ENCODE measurements around the gene ELF5.
A peak's percentile ranks its signal among the peaks of the same experiment; 100 is the strongest.

The ELF5 gene

DNA sequence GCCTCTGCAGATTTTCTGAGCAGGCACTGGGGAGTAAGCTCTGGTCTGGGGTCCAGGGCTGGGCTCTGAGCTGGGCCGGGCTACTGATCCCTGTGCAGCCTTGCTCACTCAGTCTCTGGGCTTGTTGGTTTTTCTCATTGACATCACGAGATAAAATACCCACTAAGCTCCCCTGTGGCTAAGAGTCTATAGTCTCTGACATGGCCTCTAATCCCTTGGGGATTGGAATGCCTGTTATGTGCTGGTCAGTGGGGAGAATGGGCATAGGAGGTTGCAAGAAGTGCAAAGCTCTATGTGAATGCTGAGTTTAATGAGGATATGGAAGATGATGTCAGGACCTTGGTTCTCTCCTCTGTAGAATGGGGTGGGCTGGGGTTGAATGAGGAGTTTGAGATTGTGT is 23.3 kb downstream of the ELF5 start:
- H3K9me3 Mint-ChIP-seq: no peaks in the 10 kb centered on the region
- no peak for ATAC-seq
- H3K4me3 Mint-ChIP-seq: no peak overlapping the region
- peaks cover 6% of the 10 kb centered on the region for H3K4me1 Mint-ChIP-seq
- peaks cover 16% of the 10 kb centered on the region for H3K27me3 Mint-ChIP-seq
- H3K27ac Mint-ChIP-seq: no peak overlapping the region
- no peaks in the 10 kb centered on the region for H3K36me3 Mint-ChIP-seq

DNA sequence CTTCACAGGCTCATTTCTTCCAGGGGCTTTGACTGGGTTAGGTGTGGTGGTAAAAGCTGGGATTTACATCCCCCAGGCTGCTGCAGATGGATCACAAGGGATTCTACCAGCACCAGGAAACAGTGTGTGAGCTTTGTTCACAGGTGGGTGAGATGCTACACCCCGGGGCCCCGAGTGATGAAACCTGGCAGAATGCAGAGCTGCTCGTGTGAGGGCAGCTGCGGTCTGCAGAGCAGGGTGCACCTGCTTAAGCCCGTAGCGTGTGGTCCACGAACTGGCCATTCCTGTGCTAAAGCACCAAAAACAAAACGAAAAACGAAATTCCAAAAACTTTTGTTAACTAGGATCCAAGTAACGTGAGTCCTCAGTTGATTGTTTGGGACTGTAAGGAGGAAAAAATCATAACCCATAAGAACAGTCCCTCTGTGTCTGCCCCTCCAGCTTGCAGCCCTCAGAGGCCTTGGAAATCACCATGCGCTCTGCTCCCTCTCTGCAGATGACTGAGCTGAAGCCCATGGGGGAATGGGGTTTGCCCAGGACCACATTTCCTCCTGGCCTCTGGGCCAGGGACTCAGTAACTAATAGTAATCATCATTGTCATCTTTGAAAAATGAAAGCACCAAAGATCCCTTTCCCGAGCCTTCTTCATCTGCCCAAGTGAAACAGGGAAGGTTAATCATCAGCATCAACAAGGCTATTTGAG is 24.6 kb downstream of the ELF5 start:
- Mint-ChIP-seq H3K9me3 (no peaks in the 10 kb centered on the region), H3K4me1 (no peaks in the 10 kb centered on the region), H3K36me3 (no peaks in the 10 kb centered on the region), H3K4me3 (no peak overlapping the region), H3K27ac (no peak overlapping the region), H3K27me3 (peaks cover 8% of the 10 kb centered on the region)
- ATAC-seq: peak; percentile 44

DNA sequence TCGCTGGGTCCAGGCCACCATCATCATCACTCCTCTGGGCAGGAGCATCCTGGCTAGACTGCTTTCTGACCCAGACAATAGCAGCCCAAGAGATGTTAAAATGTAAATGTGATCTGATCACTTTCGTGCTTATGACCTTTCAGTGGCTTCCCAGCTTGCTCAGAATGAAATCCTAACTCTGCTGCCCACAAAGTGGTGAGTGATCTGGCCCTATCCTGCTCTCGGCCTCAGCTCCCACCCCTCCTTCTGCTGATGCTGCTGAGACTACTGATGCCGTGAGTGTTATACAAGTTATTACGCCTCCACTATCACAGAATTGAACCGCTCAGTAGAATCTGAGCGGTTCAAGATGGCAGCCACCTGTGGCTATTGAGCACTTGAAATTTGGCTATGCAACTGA is 26.2 kb downstream of the ELF5 start:
- ATAC-seq: peak; percentile 72
- Mint-ChIP-seq H3K27ac (no peak overlapping the region), H3K4me3 (no peak overlapping the region), H3K9me3 (no peaks in the 10 kb centered on the region), H3K27me3 (peaks cover 8% of the 10 kb centered on the region), H3K36me3 (no peaks in the 10 kb centered on the region), H3K4me1 (no peaks in the 10 kb centered on the region)

DNA sequence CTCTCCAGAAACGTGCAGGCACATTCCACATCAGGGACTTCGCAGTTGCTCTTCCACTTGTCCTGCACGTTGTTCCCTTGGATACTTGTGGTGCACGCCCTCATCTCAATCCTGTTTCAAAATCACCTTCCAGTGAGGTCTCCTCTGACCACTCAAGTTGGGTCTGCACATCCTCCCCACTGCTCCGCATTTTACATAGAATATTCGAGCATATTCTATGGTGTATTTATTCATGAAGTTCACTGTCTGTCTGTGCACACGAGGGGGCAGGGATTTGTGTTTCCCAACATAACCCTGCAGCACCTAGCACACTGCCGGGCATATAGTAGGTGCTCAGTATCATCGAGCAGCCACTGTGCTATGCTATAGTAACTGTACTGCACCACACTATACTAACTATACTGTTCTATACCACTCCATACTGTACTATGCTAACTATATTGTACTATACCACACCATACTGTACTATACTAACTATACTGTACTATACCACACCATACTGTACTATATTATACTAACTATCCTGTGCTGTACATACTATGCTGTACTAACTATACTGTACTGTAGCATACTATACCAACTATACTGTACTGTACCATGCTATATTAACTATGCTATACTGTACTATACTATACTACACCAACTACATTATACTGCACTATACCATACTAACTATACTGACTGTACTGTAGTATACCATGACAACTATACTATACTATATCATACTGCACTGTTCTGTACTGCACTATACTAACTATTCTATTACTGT is 30.3 kb downstream of the ELF5 start:
- Mint-ChIP-seq H3K4me3 (no peak overlapping the region), H3K9me3 (no peaks in the 10 kb centered on the region), H3K36me3 (no peaks in the 10 kb centered on the region), H3K27me3 (peaks cover 7% of the 10 kb centered on the region), H3K27ac (no peak overlapping the region), H3K4me1 (no peaks in the 10 kb centered on the region)
- no peak for ATAC-seq

DNA sequence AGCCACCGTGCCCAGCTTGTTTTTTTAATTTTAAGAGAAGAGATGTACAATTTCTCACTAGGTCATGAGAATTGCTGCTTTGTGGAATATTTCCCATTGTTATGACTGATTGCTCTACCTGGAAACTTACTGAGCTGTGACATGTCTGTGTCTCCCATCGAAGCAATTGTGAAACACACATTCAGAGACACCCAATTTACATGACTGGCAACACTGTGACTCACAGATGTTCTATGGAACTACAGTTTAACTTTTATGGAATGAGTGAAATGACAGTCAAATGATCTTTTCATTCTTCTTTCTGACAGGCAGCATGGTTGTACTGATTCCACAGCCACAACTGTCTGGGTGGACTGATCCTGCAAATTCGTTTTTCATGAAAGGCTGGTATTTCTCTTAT is 32.3 kb downstream of the ELF5 start:
- H3K27ac Mint-ChIP-seq: no peak overlapping the region
- H3K27me3 Mint-ChIP-seq: no peaks in the 10 kb centered on the region
- H3K9me3 Mint-ChIP-seq: no peaks in the 10 kb centered on the region
- no peaks in the 10 kb centered on the region for H3K36me3 Mint-ChIP-seq
- H3K4me3 Mint-ChIP-seq: no peak overlapping the region
- no peak for ATAC-seq
- no peaks in the 10 kb centered on the region for H3K4me1 Mint-ChIP-seq

DNA sequence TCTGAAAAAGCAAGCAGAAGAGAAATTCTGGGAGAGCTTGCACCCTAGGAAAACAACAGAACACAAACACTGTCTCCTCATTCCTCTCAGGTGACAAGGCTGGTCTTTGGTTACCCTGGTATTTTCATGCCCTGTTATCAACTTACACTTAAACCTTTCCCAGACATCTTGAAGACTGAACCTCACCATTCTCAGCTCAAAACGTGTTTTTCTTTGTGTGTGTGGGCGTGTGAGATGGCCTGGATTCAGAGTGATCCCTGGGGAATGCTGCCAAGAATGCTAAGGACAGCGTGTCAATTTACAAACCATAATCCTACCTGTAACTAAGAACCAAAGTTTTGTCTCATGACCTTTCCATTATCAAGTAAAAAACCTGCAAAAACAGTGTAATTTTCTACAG is 33.3 kb downstream of the ELF5 start:
- Mint-ChIP-seq H3K4me3 (no peak overlapping the region), H3K27ac (no peak overlapping the region), H3K9me3 (no peaks in the 10 kb centered on the region), H3K4me1 (no peaks in the 10 kb centered on the region), H3K36me3 (no peaks in the 10 kb centered on the region), H3K27me3 (no peaks in the 10 kb centered on the region)
- no peak for ATAC-seq

DNA sequence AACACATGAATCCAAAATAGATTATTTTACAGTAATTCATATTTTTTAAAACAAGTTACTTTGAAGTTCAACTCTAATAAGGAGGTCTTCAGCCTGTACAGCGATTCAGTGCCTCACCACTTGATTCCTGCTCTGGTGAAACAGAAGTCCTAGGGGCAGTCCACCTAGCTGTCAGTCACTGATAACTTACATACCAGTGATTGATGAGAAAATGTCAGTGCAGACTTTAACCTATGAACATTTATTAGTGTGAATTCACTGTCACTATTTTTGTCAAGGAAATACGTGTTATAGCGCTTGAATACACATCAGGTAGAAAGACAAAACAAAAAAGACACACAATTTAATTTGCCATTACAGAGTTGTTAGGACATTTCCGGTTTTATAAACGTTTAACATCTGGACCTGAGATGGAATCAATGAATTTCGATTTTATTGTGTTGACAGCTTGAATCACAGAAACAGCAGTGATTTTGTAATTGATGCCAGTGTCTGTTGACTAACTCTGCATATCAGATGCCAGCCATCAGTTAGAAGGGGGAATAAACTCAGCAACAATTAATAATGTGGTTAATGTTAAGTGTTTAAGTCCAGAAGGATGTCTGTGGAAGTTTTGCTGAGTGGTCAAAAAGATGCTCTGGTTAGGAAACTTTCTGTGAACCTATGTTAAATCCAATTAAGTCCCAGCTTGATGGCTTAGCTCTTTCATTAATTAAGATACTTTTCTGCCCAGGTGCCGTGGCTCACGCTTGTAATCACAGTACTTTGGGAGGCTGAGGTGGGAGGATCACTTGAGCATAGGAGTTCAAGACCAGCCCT is 34.5 kb downstream of the ELF5 start:
- ATAC-seq: no peak
- no peak overlapping the region for H3K27ac Mint-ChIP-seq
- H3K27me3 Mint-ChIP-seq: no peaks in the 10 kb centered on the region
- no peaks in the 10 kb centered on the region for H3K4me1 Mint-ChIP-seq
- peaks cover 2% of the 10 kb centered on the region for H3K36me3 Mint-ChIP-seq
- H3K4me3 Mint-ChIP-seq: no peak overlapping the region
- H3K9me3 Mint-ChIP-seq: no peaks in the 10 kb centered on the region

DNA sequence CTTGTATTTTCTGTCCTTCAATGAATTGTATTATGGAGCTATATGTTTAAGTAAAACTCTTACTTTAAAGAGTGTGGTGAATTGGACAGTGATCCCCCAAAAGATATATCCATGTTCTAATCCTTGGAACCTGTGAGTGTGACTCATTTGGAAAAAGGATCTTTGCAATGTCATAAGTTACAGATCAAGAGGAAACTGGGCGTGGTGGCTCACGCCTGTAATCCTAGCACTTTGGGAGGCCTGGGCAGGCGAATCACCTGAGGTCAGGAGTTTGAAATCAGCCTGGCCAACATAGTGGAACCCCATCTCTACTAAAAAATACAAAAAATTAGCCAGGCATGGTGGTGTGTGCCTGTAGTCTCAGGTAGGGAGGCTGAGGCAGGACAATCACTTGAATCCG is 36.7 kb downstream of the ELF5 start:
- ATAC-seq: no peak
- Mint-ChIP-seq H3K9me3 (no peaks in the 10 kb centered on the region), H3K36me3 (peaks cover 25% of the 10 kb centered on the region), H3K4me1 (no peaks in the 10 kb centered on the region), H3K27ac (no peak overlapping the region), H3K27me3 (no peaks in the 10 kb centered on the region), H3K4me3 (no peak overlapping the region)

DNA sequence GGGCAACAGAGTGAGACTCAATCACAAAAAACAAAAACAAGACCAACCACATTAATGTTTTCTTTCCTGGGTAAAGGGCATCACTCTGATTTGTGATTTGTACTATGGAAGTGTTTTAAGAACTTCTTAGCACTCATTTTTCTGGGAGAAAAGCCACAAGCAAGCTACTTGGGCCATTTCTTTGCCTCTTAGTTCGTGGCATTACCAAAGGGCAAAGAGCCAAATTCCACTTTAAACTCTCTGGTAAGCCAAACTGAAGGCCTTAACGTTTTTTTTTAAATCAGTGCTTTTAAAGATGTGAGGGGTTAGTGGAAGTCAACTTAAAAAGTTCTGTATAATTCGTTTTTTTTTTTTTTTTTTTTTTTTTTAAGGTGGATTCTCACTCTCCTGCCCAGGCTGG is 37.9 kb downstream of the ELF5 start:
- Mint-ChIP-seq H3K4me3 (no peak overlapping the region), H3K36me3 (peaks cover 33% of the 10 kb centered on the region), H3K4me1 (no peaks in the 10 kb centered on the region), H3K27me3 (no peaks in the 10 kb centered on the region), H3K27ac (no peak overlapping the region), H3K9me3 (no peaks in the 10 kb centered on the region)
- no peak for ATAC-seq

DNA sequence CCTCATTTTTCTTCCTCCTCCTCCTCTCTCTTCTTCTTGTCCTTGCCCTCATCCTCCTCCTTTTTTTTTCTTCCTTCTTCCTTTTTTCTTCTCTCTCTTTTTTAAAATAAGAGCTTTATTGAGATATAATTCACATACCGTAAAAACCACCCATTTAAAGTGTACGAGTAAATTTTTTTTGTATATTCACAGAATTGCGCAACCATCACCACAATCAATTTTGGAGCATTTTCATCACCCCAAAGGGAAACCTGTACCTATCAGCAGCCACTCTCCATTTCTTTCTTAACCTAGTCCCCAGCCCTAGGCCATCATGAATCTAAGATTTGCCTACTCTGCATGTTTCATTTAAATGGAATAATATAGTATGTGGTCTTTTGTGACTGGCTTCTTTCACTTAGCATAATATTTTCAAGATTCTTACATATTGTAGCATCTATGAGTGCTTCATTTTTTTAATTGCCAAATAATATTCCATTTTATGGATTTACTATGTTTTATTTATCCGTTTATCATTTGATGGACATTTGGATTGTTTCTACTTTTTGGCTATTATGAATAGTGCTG is 39.9 kb downstream of the ELF5 start:
- Mint-ChIP-seq H3K4me3 (no peak overlapping the region), H3K27ac (no peak overlapping the region), H3K4me1 (no peaks in the 10 kb centered on the region), H3K36me3 (peaks cover 47% of the 10 kb centered on the region), H3K9me3 (no peaks in the 10 kb centered on the region), H3K27me3 (no peaks in the 10 kb centered on the region)
- no peak for ATAC-seq

DNA sequence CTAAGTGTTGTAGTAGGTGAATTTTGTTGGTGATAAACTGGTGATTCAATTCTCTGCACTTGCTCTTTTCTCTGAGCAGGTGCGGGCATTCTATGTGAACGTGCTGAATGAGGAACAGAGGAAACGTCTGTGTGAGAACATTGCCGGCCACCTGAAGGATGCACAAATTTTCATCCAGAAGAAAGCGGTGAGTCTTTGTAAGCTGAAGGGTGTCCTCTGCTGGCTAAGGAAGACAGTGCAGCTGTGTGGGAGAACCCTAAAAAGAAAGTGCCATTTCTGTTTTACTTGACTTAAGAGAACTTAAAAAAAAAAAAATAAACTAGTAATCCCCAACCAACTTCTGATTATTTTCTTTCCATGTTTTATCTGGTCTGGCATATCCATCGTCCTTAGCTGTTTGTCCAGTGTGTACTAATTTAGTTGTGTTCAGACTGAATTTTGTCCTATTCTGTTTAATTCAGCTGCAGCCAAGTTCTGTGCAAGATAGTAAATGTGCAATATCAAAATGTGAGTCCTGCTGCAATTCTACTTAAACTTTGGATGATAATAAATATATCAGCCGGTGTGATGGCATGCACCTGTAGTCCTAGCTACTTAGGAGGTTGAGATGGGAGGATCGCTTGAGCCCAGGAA is 45.3 kb downstream of the ELF5 start:
- Mint-ChIP-seq H3K9me3 (peaks cover 5% of the 10 kb centered on the region), H3K4me1 (peaks cover 7% of the 10 kb centered on the region), H3K4me3 (no peak overlapping the region), H3K27ac (no peak overlapping the region), H3K36me3 (peaks cover 87% of the 10 kb centered on the region), H3K27me3 (no peaks in the 10 kb centered on the region)
- ATAC-seq: peak; percentile 45

DNA sequence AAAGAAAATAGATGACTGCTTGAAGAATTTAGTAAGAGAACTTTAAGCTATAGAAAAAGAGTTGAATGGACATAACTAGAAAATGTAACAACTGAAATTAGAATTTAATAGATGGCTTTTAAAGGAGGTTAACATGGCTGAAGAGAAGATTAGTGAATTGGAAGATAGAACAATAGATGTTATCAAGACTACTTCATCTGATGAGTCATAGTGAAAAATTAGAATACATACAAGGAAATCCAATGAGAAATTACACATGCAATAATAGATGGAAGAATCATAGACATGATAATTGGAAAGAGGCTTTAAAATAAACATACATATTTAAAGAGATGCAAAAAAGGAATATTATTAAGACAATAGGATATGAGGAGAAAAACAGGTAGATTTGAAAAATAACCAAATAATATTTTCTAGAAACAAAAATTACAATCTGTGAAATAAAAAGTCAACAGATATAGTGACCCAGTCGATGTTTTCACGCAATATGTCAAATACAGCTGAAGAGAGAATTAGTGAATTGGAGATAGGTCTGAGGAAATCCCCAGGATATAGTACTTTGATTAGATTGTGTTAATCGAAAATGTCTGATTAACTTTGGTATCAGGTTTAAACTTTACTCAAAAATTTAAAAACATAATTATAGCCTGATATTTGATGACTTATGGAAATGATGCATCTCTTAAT is 46.6 kb downstream of the ELF5 start:
- ATAC-seq: no peak
- H3K27me3 Mint-ChIP-seq: no peaks in the 10 kb centered on the region
- H3K4me3 Mint-ChIP-seq: no peak overlapping the region
- H3K4me1 Mint-ChIP-seq: peaks cover 7% of the 10 kb centered on the region
- no peak overlapping the region for H3K27ac Mint-ChIP-seq
- peaks cover 85% of the 10 kb centered on the region for H3K36me3 Mint-ChIP-seq
- peaks cover 5% of the 10 kb centered on the region for H3K9me3 Mint-ChIP-seq

DNA sequence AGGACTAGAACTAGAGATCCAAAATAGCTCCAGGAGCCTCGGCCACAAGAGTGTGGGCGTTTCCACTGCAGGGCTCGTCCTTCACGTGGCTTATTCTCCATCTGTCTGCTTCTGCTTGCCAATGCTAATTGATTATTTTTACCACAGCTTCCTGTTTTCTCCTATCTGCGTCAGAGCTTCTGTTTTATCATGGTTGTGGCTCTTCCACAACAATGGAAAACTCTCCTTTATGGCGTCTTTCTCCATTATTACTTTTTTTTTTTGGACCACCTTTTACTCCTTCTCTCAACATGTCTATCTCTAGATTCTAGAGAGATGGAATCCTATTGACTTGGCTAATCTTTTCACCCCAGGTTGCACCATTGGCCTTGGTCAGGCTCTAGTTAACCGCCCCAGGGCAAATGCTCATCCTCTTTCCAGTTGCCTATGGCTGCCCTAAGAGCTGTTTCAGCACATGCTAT is 49.0 kb downstream of the ELF5 start:
- Mint-ChIP-seq H3K36me3 (peaks cover 90% of the 10 kb centered on the region), H3K27me3 (no peaks in the 10 kb centered on the region), H3K4me3 (no peak overlapping the region), H3K27ac (peak overlapping the region; percentile 64), H3K4me1 (peaks cover 7% of the 10 kb centered on the region), H3K9me3 (peaks cover 5% of the 10 kb centered on the region)
- no peak for ATAC-seq

DNA sequence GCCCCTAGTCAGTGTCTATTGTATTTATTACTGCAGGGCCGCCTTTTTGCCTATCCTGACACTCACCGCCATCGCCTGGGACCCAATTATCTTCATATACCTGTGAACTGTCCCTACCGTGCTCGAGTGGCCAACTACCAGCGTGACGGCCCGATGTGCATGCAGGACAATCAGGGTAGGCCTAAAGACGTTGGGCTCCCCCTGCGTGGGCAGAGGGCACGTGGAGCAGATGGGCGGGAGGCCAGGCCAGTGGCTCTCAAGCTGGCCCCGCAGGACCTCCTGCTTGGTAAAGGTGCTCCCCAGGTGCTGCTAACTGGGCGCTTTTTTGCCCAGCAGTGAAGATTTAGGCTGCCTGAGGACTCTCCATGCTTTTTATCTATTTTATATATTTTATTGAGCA is 52.4 kb downstream of the ELF5 start:
- Mint-ChIP-seq H3K27me3 (no peaks in the 10 kb centered on the region), H3K9me3 (no peaks in the 10 kb centered on the region), H3K4me1 (peaks cover 7% of the 10 kb centered on the region), H3K36me3 (peaks cover 79% of the 10 kb centered on the region), H3K27ac (no peak overlapping the region), H3K4me3 (no peak overlapping the region)
- no peak for ATAC-seq

Measured in stimulated activated memory B cell treated with anti-CD40 and anti-IgM and Interleukin-4, amounts not matched to agents 10 μg/mL and 1 μg/mL and 100 μg/mL, for 72 hours (primary cell).